Measurements from ENCODE around the gene ASCL3.

DNA sequence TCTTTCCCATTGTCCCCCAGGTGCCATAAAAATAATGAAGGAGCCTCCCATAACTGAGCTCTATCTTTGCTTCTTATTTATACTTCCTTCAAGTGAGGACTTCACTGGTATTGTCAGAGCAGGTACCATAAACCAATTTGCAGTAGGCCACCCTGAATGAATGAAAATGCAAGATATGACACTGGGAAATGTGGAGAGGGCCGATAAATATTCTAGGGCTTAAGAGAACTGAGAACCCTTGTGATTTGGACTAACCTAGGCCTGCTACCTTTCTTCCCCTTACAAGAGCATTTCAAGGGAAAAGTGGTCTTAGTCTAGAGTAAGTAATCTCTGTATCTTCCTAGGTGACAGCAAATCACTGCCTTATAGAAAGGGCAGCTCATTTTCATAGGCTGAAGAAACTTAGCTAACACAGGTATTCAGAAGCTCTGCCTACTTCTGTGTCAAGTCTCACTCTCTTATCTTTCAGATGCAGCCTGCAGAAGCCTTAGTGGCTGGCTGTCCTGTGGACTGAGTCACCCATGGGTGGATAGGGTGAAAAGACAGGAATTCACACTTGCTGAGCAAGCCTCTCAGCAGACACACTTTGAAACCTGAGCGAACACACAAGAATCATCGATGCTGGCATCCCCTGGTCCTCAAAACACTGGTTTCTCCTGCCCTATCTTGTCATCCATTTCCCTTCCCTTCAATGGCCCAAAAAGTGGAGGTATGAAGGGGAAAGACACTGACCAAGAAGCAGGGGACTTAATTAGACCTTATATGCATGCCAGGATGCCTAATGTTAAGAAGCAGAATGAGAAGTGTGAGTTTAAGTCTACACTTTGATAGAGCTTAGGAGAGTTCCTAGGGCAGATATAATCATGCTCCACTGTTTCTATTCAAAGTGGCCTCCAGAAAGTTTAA lies 45.8 kb upstream of the ASCL3 start:
- TF ChIP-seq POLR2A (IDR thresholded peaks at IDR 0.05; ENCODE audit: low read depth, low read length) (no peak), POLR2AphosphoS5 (IDR thresholded peaks at IDR 0.05; ENCODE audit: low read depth, low read length) (no peak), TAF1 (IDR thresholded peaks at IDR 0.05; ENCODE audit: low read depth, low read length) (no peak)

Data from GM12891 (cell line).